ENCODE results near the gene COMMD1. TPM values are rescaled to one million over a fixed set of nuclear protein-coding genes. Genes with fewer than 3 reads are reported as not detected.
"Not testable (repeated sequence)": the region's sequence is repeated elsewhere in the genome, so short reads cannot be mapped to it uniquely, and the experiment has no call there.

Gene COMMD1
- total RNA-seq, 4 donors from 2014 or later = 51.8 to 78.6 (median 58.3) TPM

DNA sequence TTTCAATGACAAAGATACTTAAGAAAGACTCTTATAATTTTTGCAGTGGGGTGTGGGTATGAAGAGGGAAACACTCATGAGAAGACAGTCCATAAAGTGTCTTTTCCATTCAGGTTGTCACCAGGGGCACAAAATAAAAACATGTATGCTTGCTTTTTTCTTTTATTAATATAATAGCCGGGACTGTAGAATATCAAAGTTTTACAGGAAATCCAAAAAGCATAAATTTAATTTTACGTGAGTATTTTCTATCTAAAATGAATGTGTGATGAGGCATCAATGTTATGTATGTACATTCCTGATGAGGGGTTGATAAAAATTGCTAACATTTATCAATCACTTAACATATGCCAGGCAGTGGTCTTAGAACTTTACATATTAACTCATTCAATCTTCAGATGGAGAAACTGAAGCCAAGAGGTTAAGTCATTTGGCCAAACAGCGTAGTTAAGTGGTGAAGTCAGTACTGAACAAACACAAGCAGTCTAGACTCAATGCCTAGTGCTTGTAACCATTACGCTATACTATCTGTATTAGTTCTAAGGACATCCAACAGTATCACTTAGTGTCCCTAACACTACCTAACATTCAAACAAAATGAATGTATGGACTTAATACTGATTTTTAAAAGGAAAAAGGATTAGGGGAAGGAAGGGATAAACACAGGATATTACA is 27.8 kb upstream of the COMMD1 start:
- intact Hi-C loops (cut with DNase I; ENCODE audit: low total_unique reads) (no loop called here), in situ Hi-C loops (cut with MboI; ENCODE audit: low sequenced_read_pairs in 4 of 4) (loop anchor here in 2 of 4 donors (25.0 kb wide), 2 partner anchors 835 to 1115 kb away; partner anchors contain the start of genes EHBP1 (in 2 of the 2) and PAPOLG (in 1 of the 2))
- DNase-seq = no peak
- H3K27me3 ChIP-seq = no peaks in the 10 kb centered on the region
- no peak overlapping the region for H3K4me3 ChIP-seq
- TF ChIP-seq POLR2A (IDR thresholded peaks at IDR 0.05) = no peak
- TF ChIP-seq, protein P1, sequence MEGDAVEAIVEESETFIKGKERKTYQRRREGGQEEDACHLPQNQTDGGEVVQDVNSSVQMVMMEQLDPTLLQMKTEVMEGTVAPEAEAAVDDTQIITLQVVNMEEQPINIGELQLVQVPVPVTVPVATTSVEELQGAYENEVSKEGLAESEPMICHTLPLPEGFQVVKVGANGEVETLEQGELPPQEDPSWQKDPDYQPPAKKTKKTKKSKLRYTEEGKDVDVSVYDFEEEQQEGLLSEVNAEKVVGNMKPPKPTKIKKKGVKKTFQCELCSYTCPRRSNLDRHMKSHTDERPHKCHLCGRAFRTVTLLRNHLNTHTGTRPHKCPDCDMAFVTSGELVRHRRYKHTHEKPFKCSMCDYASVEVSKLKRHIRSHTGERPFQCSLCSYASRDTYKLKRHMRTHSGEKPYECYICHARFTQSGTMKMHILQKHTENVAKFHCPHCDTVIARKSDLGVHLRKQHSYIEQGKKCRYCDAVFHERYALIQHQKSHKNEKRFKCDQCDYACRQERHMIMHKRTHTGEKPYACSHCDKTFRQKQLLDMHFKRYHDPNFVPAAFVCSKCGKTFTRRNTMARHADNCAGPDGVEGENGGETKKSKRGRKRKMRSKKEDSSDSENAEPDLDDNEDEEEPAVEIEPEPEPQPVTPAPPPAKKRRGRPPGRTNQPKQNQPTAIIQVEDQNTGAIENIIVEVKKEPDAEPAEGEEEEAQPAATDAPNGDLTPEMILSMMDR (IDR thresholded peaks at IDR 0.05 in 4 of 5, conservative IDR thresholded peaks at IDR 0.05 in 1 of 5) = no peak
- no peak for ATAC-seq
- H3K9me3 ChIP-seq = no peaks in the 10 kb centered on the region
- no peak overlapping the region for H3K27ac ChIP-seq
- H3K36me3 ChIP-seq = peaks cover 6 to 99% of the 10 kb centered on the region in 2 donors
- H3K4me1 ChIP-seq = no peaks in the 10 kb centered on the region

DNA sequence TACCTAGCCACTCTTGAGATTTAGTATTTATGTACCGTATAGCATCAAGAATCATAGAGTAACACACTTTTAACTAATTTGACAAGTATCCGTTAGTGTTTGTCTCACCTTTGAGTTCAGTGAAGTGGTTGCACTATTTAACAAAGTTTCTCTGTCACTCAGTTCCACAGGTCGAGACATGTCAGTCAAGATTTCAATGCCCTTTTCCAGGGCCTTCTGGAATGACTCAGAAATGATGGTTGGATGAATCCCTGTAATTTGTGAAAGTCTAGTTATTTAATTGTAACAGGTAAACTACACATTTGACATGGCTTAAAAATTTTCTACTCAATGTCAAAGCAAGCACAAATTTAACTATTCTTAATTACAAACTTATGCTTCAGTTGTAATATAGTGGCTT is 26.7 kb upstream of the COMMD1 start:
- in situ Hi-C loops (cut with MboI; ENCODE audit: low sequenced_read_pairs in 4 of 4) = loop anchor here in 2 of 4 donors (25.0 kb wide), 2 partner anchors 834 to 1116 kb away; partner anchors contain the start of genes EHBP1 (in 2 of the 2) and PAPOLG (in 1 of the 2)
- Histone ChIP-seq H3K9me3 (no peaks in the 10 kb centered on the region), H3K27me3 (no peaks in the 10 kb centered on the region), H3K4me1 (no peaks in the 10 kb centered on the region), H3K27ac (no peak overlapping the region), H3K4me3 (no peak overlapping the region), H3K36me3 (peaks cover 6 to 99% of the 10 kb centered on the region in 2 donors)
- intact Hi-C loops (cut with DNase I; ENCODE audit: low total_unique reads) = no loop called here
- DNase-seq (no peak), ATAC-seq (no peak)
- TF ChIP-seq POLR2A (IDR thresholded peaks at IDR 0.05) = no peak
- TF ChIP-seq, protein P1 (IDR thresholded peaks at IDR 0.05 in 4 of 5, conservative IDR thresholded peaks at IDR 0.05 in 1 of 5) = no peak

DNA sequence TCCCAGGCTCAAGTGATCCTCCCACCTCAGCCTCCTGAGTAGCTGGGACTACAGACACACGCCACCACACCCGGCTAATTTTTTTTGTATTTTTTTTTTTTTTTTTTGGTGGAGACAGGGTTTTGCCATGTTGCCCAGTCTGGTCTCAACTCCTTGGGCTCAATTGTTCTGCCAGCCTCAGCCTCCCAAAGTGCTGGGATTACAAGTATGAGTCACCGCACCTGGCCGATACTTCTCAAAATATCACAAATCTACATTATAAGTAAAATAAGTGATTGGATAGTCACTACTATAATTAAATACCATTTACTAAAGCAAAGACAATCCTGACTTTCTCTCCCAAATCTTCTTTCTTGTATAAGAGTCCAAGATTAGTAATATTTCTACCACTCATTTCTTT is 26.1 kb upstream of the COMMD1 start:
- peaks cover 6 to 99% of the 10 kb centered on the region in 2 donors for H3K36me3 ChIP-seq
- intact Hi-C loops (cut with DNase I; ENCODE audit: low total_unique reads); H3K4me1 ChIP-seq; ATAC-seq; H3K4me3 ChIP-seq; DNase-seq; H3K27ac ChIP-seq; H3K27me3 ChIP-seq; H3K9me3 ChIP-seq: not testable (repeated sequence)
- in situ Hi-C loops (cut with MboI; ENCODE audit: low sequenced_read_pairs in 4 of 4) = loop anchor here in 2 of 4 donors (25.0 kb wide), 2 partner anchors 833 to 1117 kb away; partner anchors contain the start of genes EHBP1 (in 2 of the 2) and PAPOLG (in 1 of the 2)

DNA sequence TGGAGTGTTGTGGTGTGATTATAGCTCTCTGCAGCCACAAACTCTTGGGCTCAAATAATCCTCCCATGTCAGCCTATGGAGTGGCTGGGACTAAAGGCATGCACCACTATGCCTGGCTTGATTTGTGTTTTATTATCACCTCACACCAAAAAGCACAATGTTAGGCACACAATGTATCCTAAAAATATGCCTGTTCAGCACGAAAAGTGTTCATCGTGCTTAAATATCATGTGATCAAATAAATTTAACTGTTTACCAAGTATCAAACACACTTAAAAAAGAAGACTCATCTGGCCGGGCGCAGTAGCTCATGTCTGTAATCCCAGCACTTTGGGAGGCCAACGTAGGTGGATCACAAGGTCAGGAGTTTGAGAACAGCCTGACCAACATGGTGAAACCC is 22.6 kb upstream of the COMMD1 start:
- Histone ChIP-seq H3K9me3 (no peaks in the 10 kb centered on the region), H3K27me3 (no peaks in the 10 kb centered on the region), H3K36me3 (peaks cover 0 to 74% of the 10 kb centered on the region in 2 donors), H3K27ac (no peak overlapping the region), H3K4me1 (peaks cover 11 to 18% of the 10 kb centered on the region in 2 donors), H3K4me3 (no peak overlapping the region)
- TF ChIP-seq, protein P1 (IDR thresholded peaks at IDR 0.05 in 4 of 5, conservative IDR thresholded peaks at IDR 0.05 in 1 of 5) = no peak
- TF ChIP-seq POLR2A (IDR thresholded peaks at IDR 0.05) = no peak
- DNase-seq (no peak), ATAC-seq (no peak)
- in situ Hi-C loops (cut with MboI; ENCODE audit: low sequenced_read_pairs in 4 of 4) (loop anchor here in 2 of 4 donors (25.0 kb wide), 2 partner anchors 829 to 1121 kb away; partner anchors contain the start of genes EHBP1 (in 2 of the 2) and PAPOLG (in 1 of the 2)), intact Hi-C loops (cut with DNase I; ENCODE audit: low total_unique reads) (loop anchor here (10.0 kb wide), 2 partner anchors 818 to 822 kb away; partner anchors contain the start of genes EHBP1 and SANBR)

Data from gastrocnemius medialis (tissue), 4 donors.